ACC112 (cell line): ENCODE measurements around the gene SDR9C7.
"Not testable (repeated sequence)": the region's sequence is repeated elsewhere in the genome, so short reads cannot be mapped to it uniquely, and the experiment has no call there.

ENCODE experiments used
- H2AFZ ChIP-seq: fragments of 200-600 bp; sonication (generic); one replicate; pipeline ENCODE4 v1.6.0; 2017; ENCODE audit warnings: antibody characterized with exemption, low read length; ENCODE audit not compliant: unreplicated experiment
- H3K27ac ChIP-seq: fragments of 200-600 bp; sonication (generic); 2 replicates; pipeline ENCODE4 v1.5.1; 2014; ENCODE audit warnings: low read depth, mild to moderate bottlenecking, antibody characterized with exemption, low read length, moderate library complexity
- H3K27me3 ChIP-seq: fragments of 200-600 bp; sonication (generic); 2 replicates; pipeline ENCODE4 v1.6.1; 2014; ENCODE audit warnings: mild to moderate bottlenecking, antibody characterized with exemption, low read length, moderate library complexity, mixed read lengths; ENCODE audit not compliant: insufficient read depth
- H3K36me3 ChIP-seq: fragments of 200-600 bp; sonication (generic); 2 replicates; pipeline ENCODE4 v1.6.1; 2016; ENCODE audit warnings: mild to moderate bottlenecking, antibody characterized with exemption, low read length, moderate library complexity, mixed read lengths; ENCODE audit not compliant: insufficient read depth
- H3K4me1 ChIP-seq: fragments of 200-600 bp; sonication (generic); one replicate; pipeline ENCODE4 v1.6.1; 2016; ENCODE audit warnings: low read length, mixed read lengths; ENCODE audit not compliant: insufficient read depth, unreplicated experiment, control insufficient read depth
- H3K4me3 ChIP-seq: fragments of 200-600 bp; sonication (generic); 2 replicates; pipeline ENCODE4 v1.5.1; 2014; ENCODE audit warnings: mild to moderate bottlenecking, low read depth, low read length
- H3K79me2 ChIP-seq: fragments of 200-600 bp; sonication (generic); one replicate; pipeline ENCODE4 v1.6.0; 2016; ENCODE audit warnings: low read length; ENCODE audit not compliant: control insufficient read depth, unreplicated experiment, insufficient read depth

Gene SDR9C7

GRCh38 chr12:56933826-56934625 is at the start of gene SDR9C7:
Gene SDR9C7 (minus strand): TSS chr12:56934408. CDS start chr12:56934261, 147 bp downstream.
- H3K27me3 ChIP-seq, result peaks cover 35% of the 10 kb centered on the region; the same call in 1 of the 2 replicates
- no peaks in the 10 kb centered on the region for H3K79me2 ChIP-seq
- H3K27ac ChIP-seq, result no peak within 1 kb of the TSS
- no peak within 1 kb of the TSS for H2AFZ ChIP-seq
- H3K36me3 ChIP-seq, result no peaks in the 10 kb centered on the region
- H3K4me3 ChIP-seq, result no peak within 1 kb of the TSS
- peaks cover 5% of the 10 kb centered on the region for H3K4me1 ChIP-seq

- H3K4me3 ChIP-seq, result no peak overlapping the region
- H3K79me2 ChIP-seq, result no peaks in the 10 kb centered on the region
- no peaks in the 10 kb centered on the region for H3K36me3 ChIP-seq
- H3K4me1 ChIP-seq, result no peaks in the 10 kb centered on the region
- no peak overlapping the region for H3K27ac ChIP-seq
- no peak overlapping the region for H2AFZ ChIP-seq
- H3K27me3 ChIP-seq, result no peaks in the 10 kb centered on the region
These were observed 49.2 kb upstream of the SDR9C7 start for GRCh38 chr12:56983386-56983785.

GRCh38 chr12:56982578-56983236 is 48.5 kb upstream of the SDR9C7 start:
- H3K79me2 ChIP-seq, H3K36me3 ChIP-seq, H3K27ac ChIP-seq, H3K4me1 ChIP-seq, H3K27me3 ChIP-seq, H3K4me3 ChIP-seq, H2AFZ ChIP-seq: not testable (repeated sequence)

- Histone ChIP-seq H3K36me3 (no peaks in the 10 kb centered on the region), H3K4me3 (no peak overlapping the region), H3K4me1 (no peaks in the 10 kb centered on the region), H2AFZ (no peak overlapping the region), H3K27ac (no peak overlapping the region), H3K27me3 (no peaks in the 10 kb centered on the region), H3K79me2 (no peaks in the 10 kb centered on the region)
These were observed 46.8 kb upstream of the SDR9C7 start for GRCh38 chr12:56980941-56981530.

GRCh38 chr12:56980268-56980667 is 46.1 kb upstream of the SDR9C7 start:
- no peaks in the 10 kb centered on the region for H3K27me3 ChIP-seq
- H3K4me1 ChIP-seq, result no peaks in the 10 kb centered on the region
- H3K36me3 ChIP-seq, result no peaks in the 10 kb centered on the region
- H2AFZ ChIP-seq, result no peak overlapping the region
- no peak overlapping the region for H3K27ac ChIP-seq
- H3K79me2 ChIP-seq, result no peaks in the 10 kb centered on the region
- no peak overlapping the region for H3K4me3 ChIP-seq

- no peaks in the 10 kb centered on the region for H3K27me3 ChIP-seq
- no peak overlapping the region for H3K4me3 ChIP-seq
- H3K4me1 ChIP-seq, result no peaks in the 10 kb centered on the region
- H3K36me3 ChIP-seq, result no peaks in the 10 kb centered on the region
- H2AFZ ChIP-seq, result no peak overlapping the region
- no peaks in the 10 kb centered on the region for H3K79me2 ChIP-seq
- no peak overlapping the region for H3K27ac ChIP-seq
These were observed 45.4 kb upstream of the SDR9C7 start for GRCh38 chr12:56979628-56980027.

GRCh38 chr12:56978397-56979138 is 44.4 kb upstream of the SDR9C7 start:
- Histone ChIP-seq H3K27me3 (no peaks in the 10 kb centered on the region), H3K4me3 (no peak overlapping the region), H2AFZ (no peak overlapping the region), H3K79me2 (no peaks in the 10 kb centered on the region), H3K27ac (no peak overlapping the region), H3K36me3 (no peaks in the 10 kb centered on the region), H3K4me1 (no peaks in the 10 kb centered on the region)

- H3K36me3 ChIP-seq, H3K27ac ChIP-seq, H3K79me2 ChIP-seq, H3K4me3 ChIP-seq, H2AFZ ChIP-seq, H3K4me1 ChIP-seq, H3K27me3 ChIP-seq: not testable (repeated sequence)
These were observed 43.2 kb upstream of the SDR9C7 start for GRCh38 chr12:56977361-56977760.

- not testable (repeated sequence) for H3K4me1 ChIP-seq, H2AFZ ChIP-seq, H3K27ac ChIP-seq, H3K36me3 ChIP-seq, H3K4me3 ChIP-seq, H3K79me2 ChIP-seq, H3K27me3 ChIP-seq
These were observed 40.0 kb upstream of the SDR9C7 start for GRCh38 chr12:56974224-56974623.

- not testable (repeated sequence) for H3K4me1 ChIP-seq, H3K27ac ChIP-seq, H3K4me3 ChIP-seq, H3K36me3 ChIP-seq, H3K79me2 ChIP-seq, H2AFZ ChIP-seq
- peaks cover 19% of the 10 kb centered on the region for H3K27me3 ChIP-seq
These were observed 34.7 kb upstream of the SDR9C7 start for GRCh38 chr12:56968910-56969309.
